HG02610 (cell line): ENCODE measurements around the gene SLC36A1.

Experiments
- ATAC-seq: cut with Tn5 transposase; IDR thresholded peaks from one replicate; pipeline ENCODE4 v1.9.1; 2021; ENCODE audit warnings: mild to moderate bottlenecking, moderate library complexity; ENCODE audit not compliant: unreplicated experiment

The SLC36A1 gene

GRCh38 chr5:151531581-151531980 lies 84.2 kb downstream of the SLC36A1 start:
- ATAC-seq: no peak

DNA sequence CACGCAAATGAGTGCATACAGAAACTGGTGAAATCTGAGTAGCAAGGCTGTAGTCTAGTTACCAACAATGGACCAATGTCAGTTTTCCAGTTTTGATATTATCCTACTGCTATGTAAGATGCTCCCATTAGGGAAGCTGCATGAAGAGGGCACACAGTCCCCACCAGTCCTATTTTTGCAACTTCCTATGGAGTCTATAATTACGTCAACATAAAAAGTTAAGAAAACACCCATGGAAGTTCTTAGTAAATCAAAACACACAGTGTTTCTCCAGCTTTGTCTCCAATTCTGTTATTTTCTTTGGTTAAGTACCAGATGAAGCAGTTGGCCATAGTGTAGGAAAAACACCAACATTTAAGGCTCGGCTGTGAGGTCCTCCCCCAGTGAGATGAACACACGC lies 85.0 kb downstream of the SLC36A1 start:
- ATAC-seq: no peak

DNA sequence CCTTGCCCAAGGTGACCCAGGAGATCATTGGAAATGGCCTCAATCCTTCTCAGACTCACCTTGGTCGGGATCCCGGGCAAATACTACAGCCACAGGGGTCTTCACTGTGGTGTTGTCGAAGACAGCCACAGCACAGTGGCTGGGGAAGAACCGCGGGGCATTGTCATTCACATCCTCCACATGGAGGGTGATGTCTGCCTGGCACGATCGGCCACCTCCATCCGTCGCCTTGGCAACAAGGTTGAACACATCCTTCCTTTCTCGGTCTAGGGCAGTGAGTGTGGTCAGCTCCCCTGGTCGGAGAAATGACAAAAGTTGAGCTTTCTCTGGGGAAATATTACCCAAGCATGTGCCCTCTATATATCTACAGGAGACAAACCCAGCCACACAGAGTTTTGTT lies 86.9 kb downstream of the SLC36A1 start:
- no peak for ATAC-seq

- no peak for ATAC-seq
These were observed 89.6 kb downstream of the SLC36A1 start for GRCh38 chr5:151537044-151537443.

- ATAC-seq: no peak
These were observed 94.2 kb downstream of the SLC36A1 start for GRCh38 chr5:151541571-151541970.
